HepG2 (cell line): ENCODE measurements around the gene PRKCB. TPM values are rescaled to one million over a fixed set of nuclear protein-coding genes. Genes with fewer than 3 reads are reported as not detected.

ENCODE experiments used
- ATAC-seq: fragments of 200-7000 bp; cut with Tn5 transposase; 3 replicates; pipeline ENCODE4 v1.9.1; 2020; ENCODE audit warnings: mild to moderate bottlenecking, moderate library complexity
- BruUV-seq: library from RNA; stranded (reverse); fragments of 400-500 nt; replicated peaks from 2 replicates; lab custom pipeline; 2021; lab: Mats Ljungman, UMichigan
- CTCF ChIA-PET: fragments of 300-600 bp; formaldehyde crosslinking; extraction: SDS; loops from one replicate; lab custom pipeline; 2021; ENCODE audit warnings: low total read pairs, inconsistent platforms, low intra/inter-chr PET ratio; lab: Yijun Ruan, JAX
- POLR2A ChIA-PET: fragments of 350-600 bp; sonication (Branson Sonifier 250); formaldehyde crosslinking; loops from one replicate; lab custom pipeline; 2020; ENCODE audit warnings: antibody characterized with exemption, inconsistent platforms; lab: Yijun Ruan, JAX
- DNase-seq: peaks from one replicate; pipeline ENCODE4 v3.0.0-alpha.2; 2015; ENCODE audit warnings: low spot score
- FAIRE-seq: peaks from 3 replicates; lab custom pipeline; 2011; peaks lifted over from hg19 to GRCh38; lab: Jason Lieb, UNC
- H2AFZ ChIP-seq: one replicate; pipeline ENCODE4 v1.6.1; 2011; ENCODE audit warnings: low read length, inconsistent platforms
- H3K27ac ChIP-seq: fragments of 300-600 bp; 3 replicates; pipeline ENCODE4 v1.8.0; 2011; ENCODE audit warnings: mixed run types, mild to moderate bottlenecking, mixed read lengths, low read length, inconsistent platforms; ENCODE audit not compliant: insufficient read depth; ENCODE audit errors: extremely low read length
- H3K27me3 ChIP-seq, 2 experiments: fragments of 200-600 bp in 1 of 2; 2 replicates in 1 of 2; 3 replicates in 1 of 2; pipeline versions ENCODE4 v1.6.0 to v1.8.0; 2011; ENCODE audit warnings: low read length in 2 of 2, mild to moderate bottlenecking in 2 of 2, moderate library complexity in 2 of 2, inconsistent platforms in 1 of 2; ENCODE audit not compliant: insufficient read depth in 2 of 2, control insufficient read depth in 1 of 2
- H3K36me3 ChIP-seq, 2 experiments: fragments of 200-600 bp in 1 of 2; replicated peaks in 1 of 2; 2 replicates in 1 of 2; 3 replicates in 1 of 2; pipeline versions ENCODE4 v1.5.1 to v1.8.0; 2011; ENCODE audit warnings: low read length in 2 of 2, inconsistent platforms in 1 of 2; ENCODE audit not compliant: insufficient read depth in 2 of 2, control insufficient read depth in 1 of 2
- H3K4me1 ChIP-seq: 2 replicates; pipeline ENCODE4 v1.5.1; 2012; ENCODE audit warnings: low read length, inconsistent platforms; ENCODE audit not compliant: insufficient read depth
- H3K4me2 ChIP-seq: 2 replicates; pipeline ENCODE4 v1.6.0; 2011; ENCODE audit warnings: low read depth, low read length, inconsistent platforms
- H3K4me3 ChIP-seq, 3 experiments: fragments of 200-600 bp in 1 of 3; sonication (generic), shearing (Covaris generic) in 1 of 3; replicated peaks in 1 of 3; 2 replicates each; pipeline ENCODE4 v1.5.1; 2011 to 2016; ENCODE audit warnings: low read length in 3 of 3, inconsistent platforms in 2 of 3, low read depth in 2 of 3, mild to moderate bottlenecking in 2 of 3, control low read depth in 1 of 3, mixed read lengths in 1 of 3; ENCODE audit not compliant: insufficient read depth in 1 of 3
- H3K79me2 ChIP-seq: one replicate; pipeline ENCODE4 v1.6.1; 2011; ENCODE audit warnings: low read length, inconsistent platforms; ENCODE audit not compliant: insufficient read depth
- H3K9ac ChIP-seq: 2 replicates; pipeline ENCODE4 v1.6.0; 2011; ENCODE audit warnings: mild to moderate bottlenecking, low read depth, low read length, inconsistent platforms; ENCODE audit not compliant: insufficient read depth
- H3K9me3 ChIP-seq: 2 replicates; pipeline ENCODE4 v1.5.1; 2012; ENCODE audit warnings: mild to moderate bottlenecking, low read length
- H4K20me1 ChIP-seq: 2 replicates; pipeline ENCODE4 v1.6.0; 2011; ENCODE audit warnings: inconsistent platforms, mild to moderate bottlenecking, low read length, moderate library complexity; ENCODE audit not compliant: insufficient read depth
- HNF1B ChIP-seq: sonication (generic); formaldehyde crosslinking; IDR thresholded peaks from 2 replicates; pipeline ENCODE4 v1.5.1; 2020; ENCODE audit warnings: mild to moderate bottlenecking, moderate library complexity, missing genetic modification reagents
- NCOR1 ChIP-seq: fragments of 200-600 bp; sonication (generic); IDR thresholded peaks from 2 replicates; pipeline ENCODE4 v1.7.0; 2017; ENCODE audit warnings: antibody characterized with exemption, low read length, borderline replicate concordance
- NFE2 ChIP-seq: sonication (generic); formaldehyde crosslinking; IDR thresholded peaks from 2 replicates; pipeline ENCODE4 v1.4.0; 2020; ENCODE audit warnings: missing genetic modification reagents
- PAF1 ChIP-seq: IDR thresholded peaks from 2 replicates; pipeline ENCODE4 v1.6.1; 2016; ENCODE audit warnings: missing genetic modification reagents, missing compliant biosample characterization
- PHF20 ChIP-seq: sonication (generic); formaldehyde crosslinking; IDR thresholded peaks from 2 replicates; pipeline ENCODE4 v1.5.0; 2020; ENCODE audit warnings: mild to moderate bottlenecking, missing genetic modification reagents
- RFX1 ChIP-seq: fragments of 450-650 bp; IDR thresholded peaks from 2 replicates; pipeline ENCODE4 v1.6.1; 2017
- SOX5 ChIP-seq: IDR thresholded peaks from 2 replicates; pipeline ENCODE4 v1.6.1; 2016; ENCODE audit warnings: borderline replicate concordance
- SRF ChIP-seq: IDR thresholded peaks from 2 replicates; pipeline ENCODE4 v1.6.1; 2011; ENCODE audit warnings: mild to moderate bottlenecking, low read depth, low read length, moderate library complexity
- YEATS4 ChIP-seq: sonication (generic); formaldehyde crosslinking; IDR thresholded peaks from 2 replicates; pipeline ENCODE4 v1.4.0; 2020; ENCODE audit warnings: missing genetic modification reagents, borderline replicate concordance
- ZFP91 ChIP-seq: sonication (generic); formaldehyde crosslinking; IDR thresholded peaks from 2 replicates; pipeline ENCODE4 v1.9.0; 2022; ENCODE audit warnings: missing genetic modification reagents, mild to moderate bottlenecking, borderline replicate concordance
- ZHX1 ChIP-seq: sonication (generic); formaldehyde crosslinking; IDR thresholded peaks from 2 replicates; pipeline ENCODE4 v1.8.1; 2022; ENCODE audit warnings: low read depth, mild to moderate bottlenecking, missing genetic modification reagents
- ZMYM4 ChIP-seq: sonication (generic); formaldehyde crosslinking; IDR thresholded peaks from 2 replicates; pipeline ENCODE4 v1.8.1; 2023; ENCODE audit warnings: mild to moderate bottlenecking, missing genetic modification reagents
- ZNF121 ChIP-seq: sonication (generic); formaldehyde crosslinking; IDR thresholded peaks from 2 replicates; pipeline ENCODE4 v1.5.0; 2020; ENCODE audit warnings: mild to moderate bottlenecking, missing genetic modification reagents
- ZNF205 ChIP-seq: IDR thresholded peaks from 2 replicates; pipeline ENCODE4 v1.6.1; 2018; ENCODE audit warnings: missing biosample characterization, missing genetic modification reagents
- ZNF430 ChIP-seq: sonication (generic); formaldehyde crosslinking; IDR thresholded peaks from 2 replicates; pipeline ENCODE4 v1.9.0; 2021; ENCODE audit warnings: mild to moderate bottlenecking, missing genetic modification reagents
- ZNF484 ChIP-seq: sonication (generic); formaldehyde crosslinking; IDR thresholded peaks from 2 replicates; pipeline ENCODE4 v1.5.1; 2020; ENCODE audit warnings: mild to moderate bottlenecking, low read depth, missing genetic modification reagents, borderline replicate concordance
- ZNF766 ChIP-seq: sonication (generic); formaldehyde crosslinking; IDR thresholded peaks from 2 replicates; pipeline ENCODE4 v1.5.0; 2020; ENCODE audit warnings: missing genetic modification reagents, borderline replicate concordance
- ZNF772 ChIP-seq: sonication (generic); formaldehyde crosslinking; IDR thresholded peaks from 2 replicates; pipeline ENCODE4 v1.5.0; 2020; ENCODE audit warnings: mild to moderate bottlenecking, missing genetic modification reagents
- WGBS: methylation state at CpG from one replicate; pipeline ENCODE4 v1.1.6; 2017; ENCODE audit warnings: low lambda C conversion rate; 5-methylcytosine and 5-hydroxymethylcytosine counted together
- in situ Hi-C: cut with HindIII; loops from 2 replicates; pipeline ENCODE4 v1.10.0; 2017; ENCODE audit warnings: low pct_unique_long_range_greater_than_20kb; ENCODE audit not compliant: extremely low pct_ligation_motif_present
- intact Hi-C: fragments of 100-400 bp; cut with micrococcal nuclease; formaldehyde crosslinking; loops from one replicate; pipeline ENCODE4 v1.10.0; 2022; ENCODE audit not compliant: unreplicated experiment
- polyA plus RNA-seq, 8 experiments: library from polyadenylated mRNA; depleted of rRNA in 3 of 8; stranded (reverse) in 7 of 8; unstranded in 1 of 8; fragments of >200 nt; fragmentation: Illumina TruSeq in 4 of 8; extraction: Trizol in 4 of 8; gene quantifications; 2 replicates each; pipeline versions ENCODE4 v1.2.1 to v1.2.3, GENCODE V29; 2011 to 2016; ENCODE audit warnings: low read depth in 4 of 8, missing spikeins in 1 of 8, mixed read lengths in 1 of 8; ENCODE audit not compliant: insufficient read depth in 1 of 8
- total RNA-seq, 5 experiments: library from RNA; depleted of rRNA; stranded (reverse); fragments of >200 nt; fragmentation: Illumina TruSeq; extraction: Trizol; gene quantifications; 2 replicates each; pipeline ENCODE4 v1.2.3, GENCODE V29; 2016; ENCODE audit warnings: low read depth in 1 of 5

PRKCB gene
- total and polyA plus RNA-seq, 2 of the 13 experiments (the other 11 are each of a cell fraction or from before 2014, with no cell fraction given) = 0.01 TPM; not detected in 1

GRCh38 chr16:24255456-24256371 is 419.9 kb downstream of the PRKCB start, which contains the start of gene CACNG3:
CACNG3 (plus strand) TSS chr16:24256335; CDS start chr16:24256755, 420 bp downstream.
- intact Hi-C loops (no loop called here), in situ Hi-C loops (loop anchor here (10.0 kb wide), 1 partner anchor 181 kb away; no protein-coding TSS in a partner anchor)
- ATAC-seq (peak; percentile 68), DNase-seq (peak; percentile 37), FAIRE-seq (no peak)
- no peaks in the 10 kb centered on the region for H3K9me3 ChIP-seq
- no peak within 1 kb of the TSS for H3K27ac ChIP-seq
- no peaks in the 10 kb centered on the region for H3K36me3 ChIP-seq
- no peaks in the 10 kb centered on the region for H3K79me2 ChIP-seq
- no peak within 1 kb of the TSS for H3K4me2 ChIP-seq
- H4K20me1 ChIP-seq = no peaks in the 10 kb centered on the region
- POLR2A ChIA-PET = no interaction called here
- no peak within 1 kb of the TSS for H3K9ac ChIP-seq
- no peaks in the 10 kb centered on the region for H3K4me1 ChIP-seq
- WGBS = 38% methylated on average over 40 of the region's 54 CpGs
- H2AFZ ChIP-seq = no peak within 1 kb of the TSS
- no TSS peak for BruUV-seq
- no peak within 1 kb of the TSS for H3K4me3 ChIP-seq
- CTCF ChIA-PET = no interaction called here
- peaks cover 0 to 4% of the 10 kb centered on the region in 2 experiments; a peak in 1 of 5 replicates for H3K27me3 ChIP-seq
- TF ChIP-seq ZNF772 (CRISPR knock-in tag) = no peak
- no peak for TF ChIP-seq ZNF121 (CRISPR knock-in tag)
- 0 out of 2 replicates have a peak, but pooled peaks have one; percentile 42 for TF ChIP-seq ZNF430
- no peak for TF ChIP-seq RFX1
- no peak for TF ChIP-seq PAF1 (CRISPR knock-in tag)
- TF ChIP-seq ZNF484 = no peak
- no peak for TF ChIP-seq ZMYM4 (CRISPR knock-in tag)
- TF ChIP-seq ZNF205 (CRISPR knock-in tag) = no peak
- TF ChIP-seq PHF20 = no peak
- TF ChIP-seq ZNF766 (CRISPR knock-in tag) = no peak
- TF ChIP-seq NCOR1 = no peak
- no peak for TF ChIP-seq ZHX1 (CRISPR knock-in tag)
- TF ChIP-seq NFE2 (CRISPR knock-in tag) = no peak
- TF ChIP-seq HNF1B (CRISPR knock-in tag) = no peak
- TF ChIP-seq SRF = no peak
- no peak for TF ChIP-seq SOX5 (CRISPR knock-in tag)
- peak; percentile 36; the same call in 1 of the 2 replicates for TF ChIP-seq ZFP91 (CRISPR knock-in tag)
- TF ChIP-seq YEATS4 = no peak
